ENCODE data around the gene TUSC2. TPM values are rescaled to one million over a fixed set of nuclear protein-coding genes. Genes with fewer than 3 reads are reported as not detected.

Gene TUSC2
- total and polyA plus RNA-seq, 3 donors from 2014 or later = 32.7 to 44.5 (median 43.4) TPM

GRCh38 chr3:50324351-50325112, 3.5 kb downstream of the TUSC2 start:
- WGBS, 2 donors = 32 to 52% methylated on average over 2 to 4 of the region's 4 CpGs
- Histone ChIP-seq H3K36me3 (ENCODE audit: low read depth, missing control alignments) (no peaks in the 10 kb centered on the region), H3K27me3 (no peaks in the 10 kb centered on the region), H3K9me3 (no peaks in the 10 kb centered on the region), H3K4me1 (peaks cover 52% of the 10 kb centered on the region), H3K4me3 (no peak overlapping the region), H3K27ac (peak overlapping the region in 1 of 2 donors; percentile 96)
- TF ChIP-seq CTCF (IDR thresholded peaks at IDR 0.05) = peak; percentile 69 to 83 (median 77)
- TF ChIP-seq POLR2A (IDR thresholded peaks at IDR 0.05) = no peak
- intact Hi-C loops (cut with DNase I; ENCODE audit: low total_unique reads) = loop anchor here (10.0 kb wide), 1 partner anchor 70 kb away; no protein-coding TSS in a partner anchor
- DNase-seq = peak; percentile 78

GRCh38 chr3:50323614-50324199, 4.3 kb downstream of the TUSC2 start:
- 56% methylated on average over 4 to 5 of the region's 5 CpGs for WGBS, 2 donors
- DNase-seq = no peak
- H3K27ac ChIP-seq = peak overlapping the region in 1 of 2 donors; percentile 96
- H3K9me3 ChIP-seq = no peaks in the 10 kb centered on the region
- intact Hi-C loops (cut with DNase I; ENCODE audit: low total_unique reads) = loop anchor here (10.0 kb wide), 1 partner anchor 69 kb away; no protein-coding TSS in a partner anchor
- H3K4me3 ChIP-seq = no peak overlapping the region
- TF ChIP-seq CTCF (IDR thresholded peaks at IDR 0.05) = no peak
- no peak for TF ChIP-seq POLR2A (IDR thresholded peaks at IDR 0.05)
- H3K4me1 ChIP-seq = peaks cover 52% of the 10 kb centered on the region
- no peaks in the 10 kb centered on the region for H3K36me3 ChIP-seq (ENCODE audit: low read depth, missing control alignments)
- no peaks in the 10 kb centered on the region for H3K27me3 ChIP-seq

GRCh38 chr3:50323092-50323600, 4.9 kb downstream of the TUSC2 start:
- no peaks in the 10 kb centered on the region for H3K9me3 ChIP-seq
- TF ChIP-seq POLR2A (IDR thresholded peaks at IDR 0.05) (no peak), CTCF (IDR thresholded peaks at IDR 0.05) (no peak)
- peak overlapping the region; percentile 93 to 96 for H3K27ac ChIP-seq
- H3K36me3 ChIP-seq (ENCODE audit: low read depth, missing control alignments) = no peaks in the 10 kb centered on the region
- H3K4me3 ChIP-seq = no peak overlapping the region
- DNase-seq = no peak
- 25 to 31% methylated on average over 4 of the region's 4 CpGs for whole genome bisulfite sequencing, 2 donors
- peaks cover 48% of the 10 kb centered on the region for H3K4me1 ChIP-seq
- intact Hi-C loops (cut with DNase I; ENCODE audit: low total_unique reads) = loop anchor here (10.0 kb wide), 1 partner anchor 68 kb away; no protein-coding TSS in a partner anchor
- H3K27me3 ChIP-seq = no peaks in the 10 kb centered on the region

- H3K36me3 ChIP-seq (ENCODE audit: low read depth, missing control alignments) = no peaks in the 10 kb centered on the region
- peak within 1 kb of the TSS; percentile 93 to 96 for H3K27ac ChIP-seq
- peaks cover 52% of the 10 kb centered on the region for H3K4me1 ChIP-seq
- 3 to 8% methylated on average over 6 to 31 of the region's 31 CpGs for WGBS, 2 donors
- peak; percentile 64 for DNase-seq
- H3K4me3 ChIP-seq = peak within 1 kb of the TSS; percentile 76 to 82
- TF ChIP-seq POLR2A (IDR thresholded peaks at IDR 0.05) = no peak
- no peak for TF ChIP-seq CTCF (IDR thresholded peaks at IDR 0.05)
- no peaks in the 10 kb centered on the region for H3K27me3 ChIP-seq
- H3K9me3 ChIP-seq = no peaks in the 10 kb centered on the region
- intact Hi-C loops (cut with DNase I; ENCODE audit: low total_unique reads) = loop anchor here (10.0 kb wide), 1 partner anchor 68 kb away; no protein-coding TSS in a partner anchor
These were observed 5.5 kb downstream of the TUSC2 start, which contains the start of gene HYAL2 for GRCh38 chr3:50322386-50323091. Gene HYAL2 (minus strand): TSS chr3:50322745. CDS start chr3:50320489, 2,256 bp downstream.

Measured in testis (tissue), 3 donors.